ENCODE data around the gene KRTAP13-4. TPM values are rescaled to one million over a fixed set of nuclear protein-coding genes. Genes with fewer than 3 reads are reported as not detected.
A peak's percentile ranks its signal among the peaks of the same experiment; 100 is the strongest.

KRTAP13-4 gene
- total and polyA plus RNA-seq, 4 donors: not detected

DNA sequence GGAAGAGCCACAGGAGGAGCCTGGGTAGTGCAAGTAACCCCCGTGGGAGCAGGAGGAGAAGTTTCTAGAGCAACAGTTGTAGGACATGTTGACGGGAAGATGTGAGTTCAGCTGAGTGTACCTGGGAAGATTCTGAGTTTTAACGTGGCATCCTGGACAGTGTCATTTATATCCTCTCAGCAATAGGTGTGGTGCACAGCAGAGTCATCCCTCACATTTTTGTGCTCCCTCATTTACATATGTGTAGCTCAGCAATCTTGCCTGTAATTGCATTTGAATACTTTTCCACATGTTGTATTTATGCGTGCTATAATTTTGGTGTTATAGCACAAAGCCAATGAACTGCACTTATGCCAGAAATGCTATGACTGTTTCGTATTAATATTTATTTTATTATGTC lies 4.2 kb upstream of the KRTAP13-4 start, which contains the start of gene KRTAP13-3:
KRTAP13-3 (minus strand) TSS at position 101 of the 400 bp plus-strand sequence; CDS start at position 87, 14 bp downstream.
- ATAC-seq (ENCODE audit: insufficient read depth, low FRiP score) (no peak), DNase-seq (no peak)
- Histone ChIP-seq H3K27ac (ENCODE audit: low read depth in 1 of 2, low read length in 1 of 2) (no peak within 1 kb of the TSS), H3K9me3 (ENCODE audit: control insufficient read depth in 4 of 4, insufficient read depth in 3 of 4, low read length in 3 of 4) (no peaks in the 10 kb centered on the region), H3K9ac (ENCODE audit: insufficient read depth in 1 of 2, low read length in 2 of 2) (no peak within 1 kb of the TSS), H3K4me1 (ENCODE audit: control insufficient read depth in 5 of 5, insufficient read depth in 5 of 5, low read length in 5 of 5) (no peaks in the 10 kb centered on the region), H3K36me3 (ENCODE audit: control insufficient read depth in 4 of 4, insufficient read depth in 4 of 4, low read length in 4 of 4) (no peaks in the 10 kb centered on the region), H3K27me3 (ENCODE audit: control insufficient read depth in 3 of 3, insufficient read depth in 3 of 3, low read length in 2 of 3) (no peaks in the 10 kb centered on the region), H3K4me3 (no peak within 1 kb of the TSS)
- TF ChIP-seq, protein P1, sequence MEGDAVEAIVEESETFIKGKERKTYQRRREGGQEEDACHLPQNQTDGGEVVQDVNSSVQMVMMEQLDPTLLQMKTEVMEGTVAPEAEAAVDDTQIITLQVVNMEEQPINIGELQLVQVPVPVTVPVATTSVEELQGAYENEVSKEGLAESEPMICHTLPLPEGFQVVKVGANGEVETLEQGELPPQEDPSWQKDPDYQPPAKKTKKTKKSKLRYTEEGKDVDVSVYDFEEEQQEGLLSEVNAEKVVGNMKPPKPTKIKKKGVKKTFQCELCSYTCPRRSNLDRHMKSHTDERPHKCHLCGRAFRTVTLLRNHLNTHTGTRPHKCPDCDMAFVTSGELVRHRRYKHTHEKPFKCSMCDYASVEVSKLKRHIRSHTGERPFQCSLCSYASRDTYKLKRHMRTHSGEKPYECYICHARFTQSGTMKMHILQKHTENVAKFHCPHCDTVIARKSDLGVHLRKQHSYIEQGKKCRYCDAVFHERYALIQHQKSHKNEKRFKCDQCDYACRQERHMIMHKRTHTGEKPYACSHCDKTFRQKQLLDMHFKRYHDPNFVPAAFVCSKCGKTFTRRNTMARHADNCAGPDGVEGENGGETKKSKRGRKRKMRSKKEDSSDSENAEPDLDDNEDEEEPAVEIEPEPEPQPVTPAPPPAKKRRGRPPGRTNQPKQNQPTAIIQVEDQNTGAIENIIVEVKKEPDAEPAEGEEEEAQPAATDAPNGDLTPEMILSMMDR (IDR thresholded peaks at IDR 0.05; ENCODE audit: control extremely low read depth, extremely low read depth): no peak
- 81 to 88% methylated on average over 5 of the region's 5 CpGs for WGBS, 2 donors

GRCh38 chr21:30426731-30427130 lies 3.3 kb upstream of the KRTAP13-4 start:
- Histone ChIP-seq H3K4me1 (ENCODE audit: control insufficient read depth in 5 of 5, insufficient read depth in 5 of 5, low read length in 5 of 5) (no peaks in the 10 kb centered on the region), H3K27ac (ENCODE audit: low read depth in 1 of 2, low read length in 1 of 2) (no peak overlapping the region), H3K9me3 (ENCODE audit: control insufficient read depth in 4 of 4, insufficient read depth in 3 of 4, low read length in 3 of 4) (no peaks in the 10 kb centered on the region), H3K27me3 (ENCODE audit: control insufficient read depth in 3 of 3, insufficient read depth in 3 of 3, low read length in 2 of 3) (no peaks in the 10 kb centered on the region), H3K9ac (ENCODE audit: insufficient read depth in 1 of 2, low read length in 2 of 2) (no peak overlapping the region), H3K4me3 (no peak overlapping the region), H3K36me3 (ENCODE audit: control insufficient read depth in 4 of 4, insufficient read depth in 4 of 4, low read length in 4 of 4) (no peaks in the 10 kb centered on the region)
- WGBS, 2 donors: 55 to 61% methylated on average over 3 of the region's 3 CpGs
- DNase-seq: no peak
- TF ChIP-seq, protein P1 (IDR thresholded peaks at IDR 0.05; ENCODE audit: control extremely low read depth, extremely low read depth): no peak
- no peak for ATAC-seq (ENCODE audit: insufficient read depth, low FRiP score)

- 33 to 36% methylated on average over 10 of the region's 10 CpGs for WGBS, 2 donors
- Histone ChIP-seq H3K4me3 (no peak overlapping the region), H3K27ac (ENCODE audit: low read depth in 1 of 2, low read length in 1 of 2) (no peak overlapping the region), H3K9me3 (ENCODE audit: control insufficient read depth in 4 of 4, insufficient read depth in 3 of 4, low read length in 3 of 4) (no peaks in the 10 kb centered on the region), H3K9ac (ENCODE audit: insufficient read depth in 1 of 2, low read length in 2 of 2) (no peak overlapping the region), H3K36me3 (ENCODE audit: control insufficient read depth in 4 of 4, insufficient read depth in 4 of 4, low read length in 4 of 4) (no peaks in the 10 kb centered on the region), H3K4me1 (ENCODE audit: control insufficient read depth in 5 of 5, insufficient read depth in 5 of 5, low read length in 5 of 5) (no peaks in the 10 kb centered on the region), H3K27me3 (ENCODE audit: control insufficient read depth in 3 of 3, insufficient read depth in 3 of 3, low read length in 2 of 3) (no peaks in the 10 kb centered on the region)
- TF ChIP-seq, protein P1 (IDR thresholded peaks at IDR 0.05; ENCODE audit: control extremely low read depth, extremely low read depth): no peak
- DNase-seq (peak in 2 of 3 donors; percentile 3 to 30), ATAC-seq (ENCODE audit: insufficient read depth, low FRiP score) (no peak)
Observed at GRCh38 chr21:30434033-30434631, 4.1 kb downstream of the KRTAP13-4 start.
